OCI-LY7 (cell line): Measurements from ENCODE around the gene GALK1.
"Not testable (repeated sequence)": the region's sequence is repeated elsewhere in the genome, so short reads cannot be mapped to it uniquely, and the experiment has no call there.

Experiments used
- EZH2phosphoT487 ChIP-seq: fragments of 200-600 bp; sonication (generic); IDR thresholded peaks from 2 replicates; pipeline ENCODE4 v1.6.1; 2018; ENCODE audit warnings: low read depth, borderline replicate concordance, mild to moderate bottlenecking, mixed run types, antibody characterized with exemption, low read length, moderate library complexity, mixed read lengths
- TF ChIP-seq, protein P1 (sequence below): fragments of 200-600 bp; sonication (generic); conservative IDR thresholded peaks from 2 replicates; pipeline ENCODE4 v1.5.1; 2014; ENCODE audit warnings: mild to moderate bottlenecking, antibody characterized with exemption, low read length, moderate library complexity, mixed read lengths

DNA sequence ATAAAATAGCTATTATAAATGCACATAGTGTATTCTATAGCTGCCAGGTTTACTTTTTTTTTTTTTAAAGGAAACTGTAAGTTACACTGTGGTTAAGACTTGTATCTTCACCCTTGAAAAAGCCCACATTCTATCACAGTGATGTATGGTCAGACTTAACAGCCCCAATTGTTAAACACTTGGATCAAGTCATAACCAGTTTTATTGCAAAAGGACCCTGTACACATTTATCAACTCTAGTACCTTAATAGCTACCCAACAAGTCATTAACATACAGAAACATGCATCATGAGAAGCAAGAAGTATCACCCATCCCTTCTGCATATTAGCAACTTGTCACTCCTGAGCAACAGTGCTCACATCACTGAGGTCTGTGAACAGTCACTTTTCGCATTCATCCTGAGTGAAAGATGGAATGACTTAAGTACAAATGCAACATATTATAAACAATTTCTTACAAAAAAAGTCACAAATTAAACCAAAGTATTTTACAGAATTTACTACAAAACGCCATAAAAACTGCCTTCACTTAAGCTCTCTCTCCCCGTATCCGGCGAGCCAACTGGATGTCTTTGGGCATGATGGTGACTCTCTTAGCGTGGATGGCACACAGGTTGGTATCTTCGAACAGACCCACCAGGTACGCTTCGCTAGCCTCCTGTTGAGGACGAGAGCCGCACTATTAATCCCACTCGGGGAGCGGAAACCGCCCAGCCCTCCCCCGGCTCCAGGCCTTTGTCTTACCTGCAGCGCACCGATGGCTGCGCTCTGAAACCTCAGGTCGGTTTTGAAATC lies 13.3 kb upstream of the GALK1 start:
- TF ChIP-seq, protein P1, sequence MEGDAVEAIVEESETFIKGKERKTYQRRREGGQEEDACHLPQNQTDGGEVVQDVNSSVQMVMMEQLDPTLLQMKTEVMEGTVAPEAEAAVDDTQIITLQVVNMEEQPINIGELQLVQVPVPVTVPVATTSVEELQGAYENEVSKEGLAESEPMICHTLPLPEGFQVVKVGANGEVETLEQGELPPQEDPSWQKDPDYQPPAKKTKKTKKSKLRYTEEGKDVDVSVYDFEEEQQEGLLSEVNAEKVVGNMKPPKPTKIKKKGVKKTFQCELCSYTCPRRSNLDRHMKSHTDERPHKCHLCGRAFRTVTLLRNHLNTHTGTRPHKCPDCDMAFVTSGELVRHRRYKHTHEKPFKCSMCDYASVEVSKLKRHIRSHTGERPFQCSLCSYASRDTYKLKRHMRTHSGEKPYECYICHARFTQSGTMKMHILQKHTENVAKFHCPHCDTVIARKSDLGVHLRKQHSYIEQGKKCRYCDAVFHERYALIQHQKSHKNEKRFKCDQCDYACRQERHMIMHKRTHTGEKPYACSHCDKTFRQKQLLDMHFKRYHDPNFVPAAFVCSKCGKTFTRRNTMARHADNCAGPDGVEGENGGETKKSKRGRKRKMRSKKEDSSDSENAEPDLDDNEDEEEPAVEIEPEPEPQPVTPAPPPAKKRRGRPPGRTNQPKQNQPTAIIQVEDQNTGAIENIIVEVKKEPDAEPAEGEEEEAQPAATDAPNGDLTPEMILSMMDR = not testable (repeated sequence)
- TF ChIP-seq EZH2phosphoT487 = not testable (repeated sequence)
